ENCODE results near the gene SERPINB12. TPM values are rescaled to one million over a fixed set of nuclear protein-coding genes. Genes with fewer than 3 reads are reported as not detected.

The SERPINB12 gene
- total RNA-seq, 1 donor from 2014 or later = not detected

- H3K9me3 Mint-ChIP-seq (ENCODE audit: unreplicated experiment) = no peaks in the 10 kb centered on the region
- Histone ChIP-seq H4K20me1 (ENCODE audit: insufficient read depth, low read length) (no peaks in the 10 kb centered on the region), H3K9ac (ENCODE audit: low read length) (no peak overlapping the region), H3K79me2 (ENCODE audit: insufficient read depth, low read length) (no peaks in the 10 kb centered on the region), H3K4me3 (ENCODE audit: insufficient read depth, low read depth, low read length) (no peak overlapping the region), H3K36me3 (ENCODE audit: insufficient read depth, low read length) (no peaks in the 10 kb centered on the region), H3K9me3 (ENCODE audit: insufficient read depth, low read depth, low read length) (no peaks in the 10 kb centered on the region), H3K4me1 (ENCODE audit: insufficient read depth, low read length) (no peaks in the 10 kb centered on the region), H3K27me3 (ENCODE audit: insufficient read depth, low read length) (no peaks in the 10 kb centered on the region), H3K4me2 (ENCODE audit: low read length) (peak overlapping the region; percentile 18), H3K27ac (ENCODE audit: low read depth, low read length) (no peak overlapping the region), H2AFZ (ENCODE audit: low read depth, low read length) (no peak overlapping the region)
- H3K27ac Mint-ChIP-seq (ENCODE audit: unreplicated experiment) = peak overlapping the region; percentile 82
- peaks cover 21% of the 10 kb centered on the region for H3K4me1 Mint-ChIP-seq (ENCODE audit: low read depth, unreplicated experiment)
- TF ChIP-seq CTCF (IDR thresholded peaks at IDR 0.05; ENCODE audit: insufficient read depth, low read depth, low read length) = no peak
- no peak for TF ChIP-seq EZH2 (IDR thresholded peaks at IDR 0.05; ENCODE audit: insufficient read depth, low read length)
- no peaks in the 10 kb centered on the region for H3K36me3 Mint-ChIP-seq (ENCODE audit: low read depth, unreplicated experiment)
- peak; percentile 60 for DNase-seq (ENCODE audit: low read depth)
- peak; percentile 90 for FAIRE-seq
- H3K4me3 Mint-ChIP-seq (ENCODE audit: unreplicated experiment) = peak overlapping the region; percentile 6
- no peaks in the 10 kb centered on the region for H3K27me3 Mint-ChIP-seq (ENCODE audit: low read depth, unreplicated experiment)
Observed at GRCh38 chr18:63553081-63553480, 10.9 kb downstream of the SERPINB12 start.

DNA sequence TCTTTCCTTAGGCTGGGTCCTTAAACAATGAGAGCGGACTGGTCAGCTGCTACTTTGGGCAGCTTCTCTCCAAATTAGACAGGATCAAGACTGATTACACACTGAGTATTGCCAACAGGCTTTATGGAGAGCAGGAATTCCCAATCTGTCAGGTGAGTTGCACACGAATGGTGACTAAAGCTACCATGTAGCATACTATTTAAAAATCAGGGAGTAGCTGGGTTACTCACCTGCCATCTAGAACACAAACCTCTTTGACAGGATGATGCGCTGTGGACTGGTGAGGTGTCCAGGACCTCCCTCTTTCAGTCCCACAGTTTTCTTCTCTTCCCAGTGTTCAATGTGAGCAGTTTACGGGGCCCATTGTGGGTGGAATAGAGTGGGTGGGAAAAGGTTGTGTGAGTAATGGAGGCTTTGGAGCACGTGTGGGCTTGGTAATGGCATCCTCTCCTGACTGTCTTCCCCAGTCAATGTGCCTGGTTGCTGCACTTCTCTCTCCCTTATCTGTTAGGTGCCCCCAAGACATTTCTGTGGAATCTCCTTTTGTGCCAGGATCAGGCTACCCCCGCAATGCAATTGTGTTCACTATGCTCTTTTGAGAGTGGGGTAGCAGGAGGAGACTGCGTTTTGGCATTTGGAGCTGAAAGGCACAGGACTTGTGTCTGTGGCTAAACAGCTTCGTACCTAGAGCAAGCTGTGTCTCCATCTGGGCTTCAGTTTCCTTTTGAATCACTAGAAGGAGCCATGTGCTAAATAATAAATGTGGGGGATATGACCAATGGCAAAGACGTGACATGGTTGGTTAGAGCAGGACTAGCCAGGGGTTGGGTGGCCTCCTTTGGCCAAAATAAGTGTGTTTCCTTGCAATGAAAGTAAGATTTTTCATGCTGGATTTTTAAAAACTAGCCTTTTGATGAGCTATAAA is 17.7 kb downstream of the SERPINB12 start:
- Histone ChIP-seq H3K27ac (ENCODE audit: low read depth, low read length) (no peak overlapping the region), H3K4me3 (ENCODE audit: insufficient read depth, low read depth, low read length) (no peak overlapping the region), H3K36me3 (ENCODE audit: insufficient read depth, low read length) (no peaks in the 10 kb centered on the region), H3K27me3 (ENCODE audit: insufficient read depth, low read length) (no peaks in the 10 kb centered on the region), H3K4me2 (ENCODE audit: low read length) (no peak overlapping the region), H3K79me2 (ENCODE audit: insufficient read depth, low read length) (no peaks in the 10 kb centered on the region), H2AFZ (ENCODE audit: low read depth, low read length) (no peak overlapping the region), H4K20me1 (ENCODE audit: insufficient read depth, low read length) (no peaks in the 10 kb centered on the region), H3K9me3 (ENCODE audit: insufficient read depth, low read depth, low read length) (no peaks in the 10 kb centered on the region), H3K4me1 (ENCODE audit: insufficient read depth, low read length) (no peaks in the 10 kb centered on the region), H3K9ac (ENCODE audit: low read length) (no peak overlapping the region)
- no peak for TF ChIP-seq CTCF (IDR thresholded peaks at IDR 0.05; ENCODE audit: insufficient read depth, low read depth, low read length)
- TF ChIP-seq EZH2 (IDR thresholded peaks at IDR 0.05; ENCODE audit: insufficient read depth, low read length) = no peak
- peaks cover 1% of the 10 kb centered on the region for H3K27me3 Mint-ChIP-seq (ENCODE audit: low read depth, unreplicated experiment)
- no peaks in the 10 kb centered on the region for H3K4me1 Mint-ChIP-seq (ENCODE audit: low read depth, unreplicated experiment)
- H3K36me3 Mint-ChIP-seq (ENCODE audit: low read depth, unreplicated experiment) = no peaks in the 10 kb centered on the region
- FAIRE-seq (no peak), DNase-seq (ENCODE audit: low read depth) (no peak)
- peaks cover 2% of the 10 kb centered on the region for H3K9me3 Mint-ChIP-seq (ENCODE audit: unreplicated experiment)
- no peak overlapping the region for H3K4me3 Mint-ChIP-seq (ENCODE audit: unreplicated experiment)
- H3K27ac Mint-ChIP-seq (ENCODE audit: unreplicated experiment) = no peak overlapping the region

GRCh38 chr18:63562284-63562683 is 20.1 kb downstream of the SERPINB12 start:
- no peak for FAIRE-seq
- no peak overlapping the region for H3K4me3 ChIP-seq (ENCODE audit: insufficient read depth, low read depth, low read length)
- TF ChIP-seq EZH2 (IDR thresholded peaks at IDR 0.05; ENCODE audit: insufficient read depth, low read length) (no peak), CTCF (IDR thresholded peaks at IDR 0.05; ENCODE audit: insufficient read depth, low read depth, low read length) (no peak)
- H3K36me3 ChIP-seq (ENCODE audit: insufficient read depth, low read length) = no peaks in the 10 kb centered on the region
- no peak overlapping the region for H2AFZ ChIP-seq (ENCODE audit: low read depth, low read length)
- Mint-ChIP-seq H3K36me3 (ENCODE audit: low read depth, unreplicated experiment) (no peaks in the 10 kb centered on the region), H3K4me1 (ENCODE audit: low read depth, unreplicated experiment) (no peaks in the 10 kb centered on the region), H3K27me3 (ENCODE audit: low read depth, unreplicated experiment) (peaks cover 11% of the 10 kb centered on the region), H3K4me3 (ENCODE audit: unreplicated experiment) (no peak overlapping the region), H3K27ac (ENCODE audit: unreplicated experiment) (no peak overlapping the region), H3K9me3 (ENCODE audit: unreplicated experiment) (peaks cover 2% of the 10 kb centered on the region)
- H3K27me3 ChIP-seq (ENCODE audit: insufficient read depth, low read length) = no peaks in the 10 kb centered on the region
- no peak overlapping the region for H3K4me2 ChIP-seq (ENCODE audit: low read length)
- no peaks in the 10 kb centered on the region for H4K20me1 ChIP-seq (ENCODE audit: insufficient read depth, low read length)
- H3K4me1 ChIP-seq (ENCODE audit: insufficient read depth, low read length) = no peaks in the 10 kb centered on the region
- H3K79me2 ChIP-seq (ENCODE audit: insufficient read depth, low read length) = no peaks in the 10 kb centered on the region
- no peak for DNase-seq (ENCODE audit: low read depth)
- no peak overlapping the region for H3K27ac ChIP-seq (ENCODE audit: low read depth, low read length)
- no peaks in the 10 kb centered on the region for H3K9me3 ChIP-seq (ENCODE audit: insufficient read depth, low read depth, low read length)
- H3K9ac ChIP-seq (ENCODE audit: low read length) = no peak overlapping the region

All from astrocyte (in vitro differentiated cells and primary cell).